Activated CD4-positive, alpha-beta memory T cell treated with anti-CD3 and anti-CD28 coated beads, Interleukin-2, amount 10 ng/mL, durations not matched to agents 7 days and 5 days (primary cell): Measurements from ENCODE around the gene BAZ1A. TPM values are rescaled to one million over a fixed set of nuclear protein-coding genes. Genes with fewer than 3 reads are reported as not detected.

Experiments used
- CTCF ChIA-PET: fragments of 350-600 bp; sonication (Branson Sonifier 250); formaldehyde crosslinking; loops from one replicate; lab custom pipeline; 2021; ENCODE audit warnings: antibody characterized with exemption, inconsistent platforms; lab: Charles Lee
- POLR2A ChIA-PET: fragments of 350-600 bp; sonication (Branson Sonifier 250); formaldehyde crosslinking; loops from one replicate; lab custom pipeline; 2021; ENCODE audit warnings: antibody characterized with exemption; lab: Charles Lee
- DNase-seq: peaks from one replicate; pipeline ENCODE4 v3.0.0-alpha.2; 2020
- H3K27ac Mint-ChIP-seq: one replicate; pipeline ENCODE4 v1.8.0; 2021; ENCODE audit warnings: mild to moderate bottlenecking, mixed read lengths
- H3K27me3 Mint-ChIP-seq: one replicate; pipeline ENCODE4 v1.8.0; 2021; ENCODE audit warnings: mixed read lengths
- H3K36me3 Mint-ChIP-seq: one replicate; pipeline ENCODE4 v1.8.0; 2021; ENCODE audit warnings: low read depth, mixed read lengths
- H3K4me1 Mint-ChIP-seq: one replicate; pipeline ENCODE4 v1.8.0; 2021; ENCODE audit warnings: mixed read lengths
- H3K4me3 Mint-ChIP-seq: one replicate; pipeline ENCODE4 v1.8.0; 2021; ENCODE audit warnings: mild to moderate bottlenecking, mixed read lengths
- H3K9me3 Mint-ChIP-seq: one replicate; pipeline ENCODE4 v1.8.0; 2021; ENCODE audit warnings: mixed read lengths
- total RNA-seq, 2 experiments: library from RNA; stranded (reverse); gene quantifications; one replicate each; pipeline ENCODE4 v1.2.3, GENCODE V29; 2021

Gene BAZ1A
- total RNA-seq, 2 experiments from 2014 or later = 49.8 to 53.1 TPM

GRCh38 chr14:34732802-34733201 is 142.4 kb downstream of the BAZ1A start:
- POLR2A ChIA-PET = interaction anchor here (0.9 kb wide), 1 partner anchor 17 kb away, joined by 3 read pairs; no protein-coding TSS in a partner anchor
- peaks cover 6% of the 10 kb centered on the region for H3K9me3 Mint-ChIP-seq
- peaks cover 6% of the 10 kb centered on the region for H3K27me3 Mint-ChIP-seq

GRCh38 chr14:34723867-34724266 is 151.3 kb downstream of the BAZ1A start:
- CTCF ChIA-PET = interaction anchor here (1.2 to 3.7 kb wide), 9 partner anchors 11 to 211 kb away, joined by 3 to 37 read pairs (median 8); partner anchors contain the start of gene CFL2
- H3K27ac Mint-ChIP-seq = no peak overlapping the region
- no peak overlapping the region for H3K4me3 Mint-ChIP-seq
- POLR2A ChIA-PET = no interaction called here
- no peak for DNase-seq
- peaks cover 8% of the 10 kb centered on the region for H3K4me1 Mint-ChIP-seq
- H3K36me3 Mint-ChIP-seq = no peaks in the 10 kb centered on the region
- H3K27me3 Mint-ChIP-seq = peaks cover 4% of the 10 kb centered on the region
- no peaks in the 10 kb centered on the region for H3K9me3 Mint-ChIP-seq

More at GRCh38 chr14:34732802-34733201, 142.4 kb downstream of the BAZ1A start:
- Mint-ChIP-seq H3K4me3 (no peak overlapping the region), H3K27ac (no peak overlapping the region), H3K4me1 (no peaks in the 10 kb centered on the region), H3K36me3 (no peaks in the 10 kb centered on the region)
- CTCF ChIA-PET = interaction anchor here (1.2 to 3.1 kb wide), 2 partner anchors 10 to 60 kb away, joined by 4 to 18 read pairs; no protein-coding TSS in a partner anchor
- DNase-seq = no peak

GRCh38 chr14:34722723-34723545 is 152.2 kb downstream of the BAZ1A start:
- ChIA-PET CTCF (interaction anchor here (0.5 to 3.7 kb wide), 31 partner anchors 10 to 549 kb away, joined by 3 to 37 read pairs (median 4); partner anchors contain the start of gene CFL2), POLR2A (interaction anchor here (1.0 to 1.2 kb wide), 4 partner anchors 9 to 53 kb away, joined by 3 to 5 read pairs (median 4); partner anchors contain the start of gene CFL2)
- no peak overlapping the region for H3K27ac Mint-ChIP-seq
- DNase-seq = peak; percentile 46
- H3K4me1 Mint-ChIP-seq = peaks cover 10% of the 10 kb centered on the region
- H3K9me3 Mint-ChIP-seq = no peaks in the 10 kb centered on the region
- H3K27me3 Mint-ChIP-seq = peaks cover 7% of the 10 kb centered on the region
- H3K4me3 Mint-ChIP-seq = no peak overlapping the region
- no peaks in the 10 kb centered on the region for H3K36me3 Mint-ChIP-seq

GRCh38 chr14:34721129-34721528 is 154.0 kb downstream of the BAZ1A start:
- H3K9me3 Mint-ChIP-seq = no peaks in the 10 kb centered on the region
- ChIA-PET POLR2A (no interaction called here), CTCF (no interaction called here)
- H3K4me1 Mint-ChIP-seq = peaks cover 10% of the 10 kb centered on the region
- no peak overlapping the region for H3K27ac Mint-ChIP-seq
- DNase-seq = no peak
- H3K36me3 Mint-ChIP-seq = no peaks in the 10 kb centered on the region
- peaks cover 7% of the 10 kb centered on the region for H3K27me3 Mint-ChIP-seq
- H3K4me3 Mint-ChIP-seq = no peak overlapping the region

GRCh38 chr14:34718750-34719304 is 156.3 kb downstream of the BAZ1A start:
- H3K4me3 Mint-ChIP-seq = no peak overlapping the region

GRCh38 chr14:34715127-34715863 is 159.9 kb downstream of the BAZ1A start:
- POLR2A ChIA-PET = interaction anchor here (0.8 to 3.1 kb wide), 8 partner anchors 8 to 689 kb away, joined by 3 to 17 read pairs (median 4); partner anchors contain the start of genes BAZ1A, FAM177A1, NFKBIA and SRP54
- peaks cover 33% of the 10 kb centered on the region for H3K4me1 Mint-ChIP-seq
- no peaks in the 10 kb centered on the region for H3K9me3 Mint-ChIP-seq
- H3K4me3 Mint-ChIP-seq = peak overlapping the region; percentile 72
- peaks cover 7% of the 10 kb centered on the region for H3K27me3 Mint-ChIP-seq
- H3K36me3 Mint-ChIP-seq = peaks cover 25% of the 10 kb centered on the region
- CTCF ChIA-PET = interaction anchor here (0.6 to 1.0 kb wide), 4 partner anchors 10 to 194 kb away, joined by 3 read pairs; no protein-coding TSS in a partner anchor
- peak overlapping the region; percentile 50 for H3K27ac Mint-ChIP-seq
- no peak for DNase-seq

More at GRCh38 chr14:34718750-34719304, 156.3 kb downstream of the BAZ1A start:
- H3K4me1 Mint-ChIP-seq = peaks cover 24% of the 10 kb centered on the region
- peaks cover 7% of the 10 kb centered on the region for H3K27me3 Mint-ChIP-seq
- no peaks in the 10 kb centered on the region for H3K9me3 Mint-ChIP-seq
- POLR2A ChIA-PET = no interaction called here
- H3K27ac Mint-ChIP-seq = no peak overlapping the region
- no peak for DNase-seq
- CTCF ChIA-PET = interaction anchor here (0.6 kb wide), 1 partner anchor 33 kb away, joined by 3 read pairs; no protein-coding TSS in a partner anchor
- H3K36me3 Mint-ChIP-seq = peaks cover 2% of the 10 kb centered on the region

- Mint-ChIP-seq H3K27me3 (peaks cover 4% of the 10 kb centered on the region), H3K27ac (peak within 1 kb of the TSS; percentile 73), H3K9me3 (no peaks in the 10 kb centered on the region), H3K4me3 (peak within 1 kb of the TSS; percentile 87), H3K4me1 (peaks cover 33% of the 10 kb centered on the region), H3K36me3 (peaks cover 25% of the 10 kb centered on the region)
- ChIA-PET CTCF (interaction anchor here (0.6 to 2.6 kb wide), 4 partner anchors 9 to 193 kb away, joined by 3 to 12 read pairs (median 3); no protein-coding TSS in a partner anchor), POLR2A (interaction anchor here (0.8 to 3.1 kb wide), 7 partner anchors 8 to 332 kb away, joined by 3 to 17 read pairs (median 5); partner anchors contain the start of genes BAZ1A, FAM177A1, SNX6 and SRP54)
- peak; percentile 70 for DNase-seq
Observed at GRCh38 chr14:34714320-34715126, 160.6 kb downstream of the BAZ1A start, which contains the start of gene CFL2. Gene CFL2 (minus strand): TSS chr14:34714593. CDS start chr14:34714540, 53 bp downstream.

- H3K4me1 Mint-ChIP-seq = peaks cover 33% of the 10 kb centered on the region
- H3K4me3 Mint-ChIP-seq = peak overlapping the region; percentile 87
- no peaks in the 10 kb centered on the region for H3K9me3 Mint-ChIP-seq
- H3K36me3 Mint-ChIP-seq = peaks cover 25% of the 10 kb centered on the region
- peak; percentile 19 for DNase-seq
- peak overlapping the region; percentile 73 for H3K27ac Mint-ChIP-seq
- ChIA-PET CTCF (interaction anchor here (0.9 to 2.6 kb wide), 2 partner anchors 9 to 16 kb away, joined by 3 to 12 read pairs; no protein-coding TSS in a partner anchor), POLR2A (interaction anchor here (0.6 to 3.1 kb wide), 6 partner anchors 9 to 704 kb away, joined by 3 to 17 read pairs (median 5); partner anchors contain the start of genes BAZ1A, FAM177A1, SNX6 and SRP54)
- H3K27me3 Mint-ChIP-seq = peaks cover 3% of the 10 kb centered on the region
Observed at GRCh38 chr14:34713681-34714319, 161.4 kb downstream of the BAZ1A start.

GRCh38 chr14:34713122-34713680 is 162.0 kb downstream of the BAZ1A start:
- H3K4me1 Mint-ChIP-seq = peaks cover 32% of the 10 kb centered on the region
- H3K4me3 Mint-ChIP-seq = peak overlapping the region; percentile 87
- CTCF ChIA-PET = interaction anchor here (0.7 to 2.6 kb wide), 3 partner anchors 10 to 25 kb away, joined by 3 to 12 read pairs (median 4); no protein-coding TSS in a partner anchor
- peak overlapping the region; percentile 73 for H3K27ac Mint-ChIP-seq
- no peaks in the 10 kb centered on the region for H3K9me3 Mint-ChIP-seq
- POLR2A ChIA-PET = interaction anchor here (0.6 to 3.1 kb wide), 5 partner anchors 10 to 704 kb away, joined by 3 to 17 read pairs (median 5); partner anchors contain the start of genes FAM177A1, SNX6 and SRP54
- no peak for DNase-seq
- peaks cover 25% of the 10 kb centered on the region for H3K36me3 Mint-ChIP-seq
- peaks cover 1% of the 10 kb centered on the region for H3K27me3 Mint-ChIP-seq

- H3K4me3 Mint-ChIP-seq = no peak overlapping the region
- H3K36me3 Mint-ChIP-seq = peaks cover 25% of the 10 kb centered on the region
Observed at GRCh38 chr14:34711796-34712712, 163.1 kb downstream of the BAZ1A start.

More at GRCh38 chr14:34711796-34712712, 163.1 kb downstream of the BAZ1A start:
- Mint-ChIP-seq H3K27me3 (no peaks in the 10 kb centered on the region), H3K9me3 (no peaks in the 10 kb centered on the region), H3K27ac (no peak overlapping the region), H3K4me1 (peaks cover 31% of the 10 kb centered on the region)
- no peak for DNase-seq
- CTCF ChIA-PET = interaction anchor here (0.7 to 6.8 kb wide), 3 partner anchors 11 to 24 kb away, joined by 4 to 37 read pairs (median 12); no protein-coding TSS in a partner anchor
- POLR2A ChIA-PET = no interaction called here
